HG03558 (cell line): Measurements from ENCODE around the gene FFAR3.
"Not testable (repeated sequence)": the region's sequence is repeated elsewhere in the genome, so short reads cannot be mapped to it uniquely, and the experiment has no call there.

Source experiments
- ATAC-seq: cut with Tn5 transposase; IDR thresholded peaks from one replicate; pipeline ENCODE4 v1.9.1; 2021; ENCODE audit warnings: moderate number of reproducible peaks; ENCODE audit not compliant: unreplicated experiment; ENCODE audit errors: extremely low read depth

The FFAR3 gene

DNA sequence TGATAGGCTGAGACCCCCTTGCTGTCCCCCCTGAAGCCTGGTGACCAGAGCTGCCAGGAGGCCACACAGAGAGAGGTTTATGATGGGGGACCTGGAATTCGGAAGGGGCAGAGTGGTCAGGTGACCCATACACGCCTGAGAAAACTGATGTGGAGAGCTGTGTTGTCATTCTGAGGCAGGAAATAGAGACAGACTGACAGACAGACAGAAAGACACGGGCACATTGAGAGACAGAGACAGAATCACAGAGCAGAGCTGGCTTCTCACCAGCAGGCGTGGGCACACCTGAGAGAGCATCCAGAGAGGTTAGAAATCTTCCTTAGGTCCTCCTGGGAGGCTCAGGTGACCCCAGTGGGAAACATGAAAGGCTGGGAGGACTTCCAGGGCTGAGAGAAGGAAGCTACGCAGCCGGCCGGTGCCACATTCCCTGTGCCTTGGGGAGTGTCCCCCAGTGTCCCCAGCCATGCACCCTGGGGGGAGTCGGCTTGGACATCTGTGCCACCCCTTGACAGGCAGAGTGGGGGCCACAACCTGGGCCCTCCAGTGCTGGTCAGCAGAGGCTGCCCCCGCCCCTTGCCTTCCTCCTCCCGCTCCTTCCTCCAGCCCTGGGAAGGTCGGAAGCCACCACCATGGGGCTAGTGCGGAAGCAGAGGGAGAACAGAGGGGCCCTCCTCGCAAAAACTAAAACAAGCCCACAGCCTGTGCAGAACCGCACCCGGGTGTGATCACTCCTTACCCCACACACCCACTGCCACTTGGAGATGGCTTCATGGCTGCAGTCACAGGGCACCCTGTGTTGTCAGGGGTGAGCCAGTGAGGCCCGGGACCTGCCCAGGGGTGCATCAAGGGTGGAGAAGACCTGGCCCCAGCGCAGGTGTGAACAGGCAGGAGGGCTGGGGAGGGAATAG is 8.4 kb upstream of the FFAR3 start:
- no peak for ATAC-seq

DNA sequence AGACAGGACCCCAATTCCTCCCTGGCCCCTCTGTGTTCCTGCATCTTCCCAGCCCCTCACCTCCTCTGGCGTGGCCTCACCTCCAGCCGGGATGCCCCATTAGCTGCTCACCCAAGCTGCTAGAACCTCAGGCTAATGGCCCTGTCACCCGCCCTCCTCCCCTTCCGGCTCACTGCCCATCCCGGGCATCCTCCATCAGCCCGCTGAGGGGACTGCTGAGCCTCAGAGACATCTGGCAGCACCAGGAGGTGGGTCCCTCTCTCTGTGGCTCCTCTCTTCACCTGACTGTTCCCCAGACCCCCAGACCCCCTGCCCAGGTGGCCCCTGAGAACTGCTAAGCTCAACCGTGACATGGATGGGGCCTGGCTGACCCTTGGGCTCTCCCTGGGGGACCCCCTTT is 7.7 kb upstream of the FFAR3 start:
- no peak for ATAC-seq

DNA sequence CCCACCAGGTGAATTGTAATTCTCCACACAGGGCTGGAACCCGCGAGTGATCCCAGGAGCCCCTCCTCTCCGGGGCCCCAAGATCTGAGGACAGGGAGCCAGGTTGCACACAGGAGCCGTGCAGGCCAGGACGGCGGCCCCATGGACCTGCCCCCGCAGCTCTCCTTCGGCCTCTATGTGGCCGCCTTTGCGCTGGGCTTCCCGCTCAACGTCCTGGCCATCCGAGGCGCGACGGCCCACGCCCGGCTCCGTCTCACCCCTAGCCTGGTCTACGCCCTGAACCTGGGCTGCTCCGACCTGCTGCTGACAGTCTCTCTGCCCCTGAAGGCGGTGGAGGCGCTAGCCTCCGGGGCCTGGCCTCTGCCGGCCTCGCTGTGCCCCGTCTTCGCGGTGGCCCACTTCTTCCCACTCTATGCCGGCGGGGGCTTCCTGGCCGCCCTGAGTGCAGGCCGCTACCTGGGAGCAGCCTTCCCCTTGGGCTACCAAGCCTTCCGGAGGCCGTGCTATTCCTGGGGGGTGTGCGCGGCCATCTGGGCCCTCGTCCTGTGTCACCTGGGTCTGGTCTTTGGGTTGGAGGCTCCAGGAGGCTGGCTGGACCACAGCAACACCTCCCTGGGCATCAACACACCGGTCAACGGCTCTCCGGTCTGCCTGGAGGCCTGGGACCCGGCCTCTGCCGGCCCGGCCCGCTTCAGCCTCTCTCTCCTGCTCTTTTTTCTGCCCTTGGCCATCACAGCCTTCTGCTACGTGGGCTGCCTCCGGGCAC is 6.7 kb upstream of the FFAR3 start:
- ATAC-seq, result no peak

DNA sequence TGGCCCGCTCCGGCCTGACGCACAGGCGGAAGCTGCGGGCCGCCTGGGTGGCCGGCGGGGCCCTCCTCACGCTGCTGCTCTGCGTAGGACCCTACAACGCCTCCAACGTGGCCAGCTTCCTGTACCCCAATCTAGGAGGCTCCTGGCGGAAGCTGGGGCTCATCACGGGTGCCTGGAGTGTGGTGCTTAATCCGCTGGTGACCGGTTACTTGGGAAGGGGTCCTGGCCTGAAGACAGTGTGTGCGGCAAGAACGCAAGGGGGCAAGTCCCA is 6.1 kb upstream of the FFAR3 start:
- ATAC-seq, result no peak

DNA sequence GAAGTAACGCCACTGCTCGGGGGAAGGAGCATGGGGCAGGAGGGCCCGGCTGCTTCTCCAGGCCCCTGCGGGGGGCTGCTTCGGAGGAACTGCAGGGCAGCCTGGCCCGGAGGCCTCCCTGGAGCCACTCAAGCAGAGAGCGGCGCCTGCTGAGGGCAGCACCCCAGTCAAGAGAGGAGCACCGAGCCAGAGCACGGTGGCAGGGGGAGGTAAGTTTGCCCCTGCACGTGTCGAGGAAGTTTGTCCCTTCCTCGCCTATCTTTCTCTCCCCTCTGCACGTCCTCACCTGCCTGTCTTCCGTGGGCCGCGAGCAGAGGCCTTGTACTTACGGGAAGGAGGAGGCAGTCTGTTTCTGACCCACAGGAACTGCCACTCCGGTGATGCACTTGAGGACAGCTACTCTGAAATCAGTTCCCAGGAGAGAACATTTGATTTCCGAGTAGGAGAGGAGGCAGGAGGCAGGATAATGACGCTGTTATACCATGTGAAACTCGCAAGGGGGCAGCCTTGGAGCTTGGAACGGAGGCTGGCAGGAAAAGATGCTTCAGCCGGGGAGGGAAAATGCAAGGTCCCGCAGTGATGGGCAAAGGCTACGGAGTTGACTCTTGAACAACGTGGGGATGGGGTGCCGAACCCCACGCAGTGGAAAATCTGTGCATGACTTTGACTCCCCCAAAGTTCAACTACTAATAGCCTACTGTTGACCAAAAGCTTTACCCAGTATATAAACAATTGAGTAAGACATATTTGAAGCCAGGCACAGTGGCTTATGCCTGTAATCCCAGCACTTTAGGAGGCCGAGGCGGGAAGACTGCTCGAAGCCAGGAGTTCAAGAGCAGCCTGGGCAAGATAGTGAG is 5.6 kb upstream of the FFAR3 start:
- no peak for ATAC-seq

DNA sequence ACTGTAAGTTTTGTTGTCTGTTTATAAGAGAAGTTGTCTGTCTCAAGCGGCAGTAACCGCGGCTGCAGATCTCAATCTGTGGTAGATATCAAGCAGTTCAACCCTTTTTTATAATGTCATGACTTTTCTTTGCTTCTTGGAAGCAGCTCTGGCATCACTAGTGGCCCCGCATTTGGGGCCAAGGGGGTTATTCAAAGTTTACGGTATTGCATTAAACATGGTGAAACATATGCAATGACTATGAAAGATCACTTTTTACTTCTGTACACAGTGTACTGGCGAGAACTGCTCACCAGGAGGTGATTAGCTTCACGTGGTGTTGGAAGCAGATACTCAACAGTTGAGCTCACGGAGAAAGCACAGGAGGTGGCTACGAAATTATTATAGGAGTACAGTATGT is 4.6 kb upstream of the FFAR3 start:
- ATAC-seq, result no peak

DNA sequence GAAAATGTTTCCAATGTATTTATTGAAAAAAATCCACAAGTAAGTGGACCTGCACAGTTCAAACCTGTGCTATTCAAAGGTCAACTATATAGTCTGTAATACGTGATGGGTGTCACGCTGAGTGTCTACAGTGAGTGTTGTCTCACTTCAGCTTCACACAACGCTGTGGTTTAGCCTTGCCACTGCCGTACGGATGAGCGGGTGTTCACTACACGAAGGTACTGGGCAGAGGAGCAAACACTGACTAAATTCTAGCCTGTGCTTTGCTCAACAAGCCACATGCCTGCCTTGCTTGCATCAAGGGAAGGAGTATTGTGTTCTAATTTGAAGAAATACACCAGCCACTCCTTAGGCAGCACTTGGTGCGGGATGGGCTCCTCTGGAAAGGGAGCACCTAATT is 3.4 kb upstream of the FFAR3 start:
- no peak for ATAC-seq

DNA sequence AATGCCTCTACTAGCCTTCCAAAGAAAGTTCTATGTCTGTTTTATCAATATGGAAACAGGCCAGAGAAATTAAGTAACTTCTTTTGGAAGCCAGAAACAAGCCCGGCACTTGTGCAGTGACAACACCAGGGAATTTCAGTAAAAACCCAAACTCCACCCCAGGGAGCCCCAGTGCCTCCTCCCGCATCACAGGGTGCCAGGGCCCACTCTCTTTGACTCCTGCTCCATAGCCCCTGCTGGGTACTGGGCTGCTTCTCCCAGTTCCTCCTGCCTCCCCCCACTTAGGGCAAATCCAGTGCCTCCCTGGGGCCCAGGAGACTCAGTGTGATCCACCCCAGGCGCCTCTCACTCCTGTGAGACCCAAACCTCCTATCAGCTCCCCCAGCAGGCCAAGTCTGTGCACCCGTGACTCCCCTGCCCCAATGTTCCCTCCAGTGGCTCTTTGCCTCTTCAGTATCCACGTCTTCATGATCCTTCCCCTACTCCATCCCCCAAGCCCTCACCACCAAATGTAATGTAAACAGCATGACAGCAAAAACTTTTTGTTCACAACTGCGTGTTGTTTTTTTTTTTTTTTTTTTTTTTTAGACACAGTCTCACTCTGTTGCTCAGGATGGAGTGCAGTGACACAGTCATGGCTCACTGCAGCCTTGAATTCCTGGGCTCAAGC is 2.3 kb upstream of the FFAR3 start:
- ATAC-seq, result no peak

DNA sequence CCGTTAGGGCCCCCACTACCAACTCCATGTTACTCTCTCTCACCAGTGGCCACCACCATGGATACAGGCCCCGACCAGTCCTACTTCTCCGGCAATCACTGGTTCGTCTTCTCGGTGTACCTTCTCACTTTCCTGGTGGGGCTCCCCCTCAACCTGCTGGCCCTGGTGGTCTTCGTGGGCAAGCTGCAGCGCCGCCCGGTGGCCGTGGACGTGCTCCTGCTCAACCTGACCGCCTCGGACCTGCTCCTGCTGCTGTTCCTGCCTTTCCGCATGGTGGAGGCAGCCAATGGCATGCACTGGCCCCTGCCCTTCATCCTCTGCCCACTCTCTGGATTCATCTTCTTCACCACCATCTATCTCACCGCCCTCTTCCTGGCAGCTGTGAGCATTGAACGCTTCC is 574 bp downstream of the FFAR3 start:
- not testable (repeated sequence) for ATAC-seq

DNA sequence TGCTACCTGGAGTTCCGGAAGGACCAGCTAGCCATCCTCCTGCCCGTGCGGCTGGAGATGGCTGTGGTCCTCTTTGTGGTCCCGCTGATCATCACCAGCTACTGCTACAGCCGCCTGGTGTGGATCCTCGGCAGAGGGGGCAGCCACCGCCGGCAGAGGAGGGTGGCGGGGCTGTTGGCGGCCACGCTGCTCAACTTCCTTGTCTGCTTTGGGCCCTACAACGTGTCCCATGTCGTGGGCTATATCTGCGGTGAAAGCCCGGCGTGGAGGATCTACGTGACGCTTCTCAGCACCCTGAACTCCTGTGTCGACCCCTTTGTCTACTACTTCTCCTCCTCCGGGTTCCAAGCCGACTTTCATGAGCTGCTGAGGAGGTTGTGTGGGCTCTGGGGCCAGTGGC is 1.1 kb downstream of the FFAR3 start:
- not testable (repeated sequence) for ATAC-seq

DNA sequence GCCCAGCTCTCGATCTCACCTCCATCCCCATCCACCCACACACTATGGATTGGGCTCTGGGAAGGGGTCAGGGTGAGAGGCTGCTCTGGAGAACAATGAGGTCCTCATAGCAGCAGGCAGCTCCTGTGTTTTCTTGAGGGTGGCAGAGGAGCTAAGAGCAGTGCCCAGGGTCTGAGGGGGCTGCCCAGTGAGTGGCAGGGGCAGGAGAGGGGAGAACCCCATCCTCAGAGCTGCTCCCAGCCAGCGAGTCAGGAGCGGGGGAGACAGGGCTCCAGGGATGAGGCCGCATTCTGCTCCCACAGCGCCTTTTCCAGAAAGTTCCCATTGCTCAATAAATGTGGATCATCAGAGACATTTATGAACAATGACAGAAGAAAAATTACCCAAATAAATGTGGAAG is 1.8 kb downstream of the FFAR3 start:
- ATAC-seq, result not testable (repeated sequence)

DNA sequence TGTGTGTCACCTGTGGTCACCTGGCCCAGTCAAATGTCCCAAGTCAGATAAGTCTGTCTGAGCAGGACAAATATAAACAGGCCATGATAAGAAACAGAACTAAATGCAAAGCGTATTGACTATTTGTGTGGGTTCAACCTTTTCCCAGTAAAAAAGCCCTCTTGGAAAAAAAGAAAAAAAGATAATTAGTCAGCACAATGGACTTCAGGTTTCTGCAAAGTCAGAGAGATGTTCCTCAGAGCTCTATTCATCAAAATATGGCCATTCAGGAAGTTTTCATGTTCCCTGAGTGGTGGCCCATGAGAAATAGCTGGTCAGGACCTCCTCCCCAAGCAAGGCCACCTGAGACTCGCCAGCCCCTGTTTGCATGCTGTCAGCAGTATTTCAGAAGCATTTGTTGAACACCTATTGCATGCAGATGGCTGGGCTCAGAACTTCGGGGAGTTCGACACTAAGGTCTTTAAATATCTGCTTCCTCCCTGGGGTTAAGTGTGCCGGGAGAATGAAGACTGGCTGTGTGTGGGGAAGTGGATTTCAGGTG is 2.7 kb downstream of the FFAR3 start:
- no peak for ATAC-seq

DNA sequence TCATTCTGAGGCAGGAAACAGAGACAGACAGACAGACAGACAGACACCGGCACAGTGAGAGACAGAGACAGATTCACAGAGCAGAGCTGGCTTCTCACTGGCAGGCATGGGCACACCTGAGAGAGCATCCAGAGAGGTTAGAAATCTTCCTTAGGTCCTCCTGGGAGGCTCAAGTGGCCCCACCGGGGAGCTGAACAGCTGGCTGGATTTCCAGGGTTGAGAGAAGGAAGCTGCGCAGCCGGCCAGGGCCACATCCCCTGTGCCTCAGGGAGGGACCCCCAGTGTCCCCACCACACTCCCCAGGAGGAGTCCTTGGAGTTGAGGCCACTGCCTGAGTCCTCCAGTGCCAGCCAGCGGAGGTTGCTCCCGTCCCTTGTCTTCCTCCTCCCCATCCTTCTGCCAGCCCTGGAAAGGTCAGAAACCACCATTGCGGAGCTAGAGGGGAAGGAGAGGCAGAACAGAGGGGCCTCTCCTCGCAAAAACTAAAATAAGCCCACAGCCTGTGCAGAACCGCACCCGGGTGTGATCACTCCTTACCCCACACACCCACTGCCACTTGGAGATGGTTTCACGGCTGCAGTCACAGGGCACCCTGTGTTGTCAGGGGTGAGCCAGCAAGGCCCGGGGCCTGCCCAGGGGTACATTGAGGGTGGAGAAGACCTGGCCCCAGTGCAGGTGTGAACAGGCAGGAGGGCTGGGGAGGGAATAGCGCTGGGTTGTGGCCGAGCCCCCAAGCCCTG is 4.2 kb downstream of the FFAR3 start:
- ATAC-seq, result no peak

DNA sequence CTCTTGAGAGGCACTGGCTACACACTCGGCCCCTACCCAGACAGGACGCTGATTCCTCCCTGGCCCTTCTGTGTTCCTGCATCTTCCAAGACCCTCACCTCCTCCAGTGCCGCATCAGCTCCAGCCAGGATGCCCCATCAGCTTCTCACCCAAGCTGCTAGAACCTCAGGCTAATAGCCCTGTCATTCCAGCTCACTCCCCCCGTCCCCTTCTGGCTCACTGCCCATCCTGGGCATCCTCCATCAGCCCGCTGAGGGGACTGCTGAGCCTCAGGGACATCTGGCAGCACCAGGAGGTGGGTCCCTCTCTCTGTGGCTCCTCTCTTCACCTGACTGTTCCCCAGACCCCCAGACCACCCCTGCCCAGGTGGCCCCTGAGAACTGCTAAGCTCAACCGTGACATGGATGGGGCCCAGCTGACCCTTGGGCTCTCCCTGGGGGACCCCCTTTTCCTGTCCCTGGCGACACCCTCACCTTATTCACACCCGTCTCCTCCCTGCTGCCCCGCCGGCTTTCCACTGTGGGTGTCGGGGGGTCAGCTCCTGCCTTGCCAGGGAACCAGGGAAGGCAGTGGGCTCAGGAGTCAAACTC is 4.8 kb downstream of the FFAR3 start:
- ATAC-seq, result no peak

DNA sequence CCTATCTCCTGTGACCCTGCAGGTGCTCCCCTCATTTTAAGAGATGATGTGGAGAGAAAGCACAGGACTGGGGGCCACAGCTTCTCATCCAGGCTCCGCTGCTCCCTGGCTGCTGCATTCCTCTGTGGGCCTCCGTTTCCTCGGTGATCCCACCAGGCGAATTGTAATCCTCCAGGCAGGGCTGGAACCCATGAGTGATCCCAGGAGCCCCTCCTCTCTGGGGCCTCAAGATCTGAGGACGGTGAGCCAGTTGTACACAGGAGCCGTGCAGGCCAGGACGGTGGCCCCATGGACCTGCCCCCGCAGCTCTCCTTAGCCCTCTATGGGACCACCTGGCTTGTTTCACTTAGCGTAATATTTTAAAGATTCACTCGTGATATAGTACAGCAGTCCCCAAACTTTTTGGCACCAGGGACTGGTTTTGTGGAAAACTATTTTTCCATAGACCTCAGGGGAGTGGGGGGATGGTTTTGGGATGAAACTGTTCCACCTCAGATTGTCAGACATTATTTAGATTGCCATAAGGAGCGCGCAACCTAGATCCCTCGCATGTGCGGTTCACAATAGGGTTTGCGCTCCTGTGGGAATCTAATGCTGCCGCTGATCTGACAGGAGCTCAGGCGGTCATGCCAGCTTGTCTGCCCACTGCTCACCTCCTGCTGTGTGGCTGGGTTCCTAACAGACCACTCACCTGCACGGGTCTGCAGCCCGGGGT is 5.6 kb downstream of the FFAR3 start:
- no peak for ATAC-seq

DNA sequence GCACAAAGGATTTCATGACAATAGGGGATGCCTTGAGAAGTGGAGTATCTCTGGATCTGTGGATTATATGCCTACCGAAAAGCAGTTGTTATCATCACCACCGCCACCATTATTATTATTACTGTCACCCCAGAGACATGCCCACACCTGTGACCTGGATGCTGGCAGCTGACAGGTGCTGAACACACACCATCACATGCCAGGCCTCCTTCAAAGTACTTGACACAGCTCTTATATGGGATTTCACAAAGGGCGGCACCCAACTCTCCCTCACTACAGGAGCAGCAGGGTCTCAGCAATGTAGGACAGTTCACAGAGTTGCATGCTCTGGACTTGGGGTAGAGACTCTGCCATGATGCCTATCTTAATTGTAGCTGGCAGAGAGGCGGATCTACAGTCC is 7.0 kb downstream of the FFAR3 start:
- ATAC-seq, result no peak

DNA sequence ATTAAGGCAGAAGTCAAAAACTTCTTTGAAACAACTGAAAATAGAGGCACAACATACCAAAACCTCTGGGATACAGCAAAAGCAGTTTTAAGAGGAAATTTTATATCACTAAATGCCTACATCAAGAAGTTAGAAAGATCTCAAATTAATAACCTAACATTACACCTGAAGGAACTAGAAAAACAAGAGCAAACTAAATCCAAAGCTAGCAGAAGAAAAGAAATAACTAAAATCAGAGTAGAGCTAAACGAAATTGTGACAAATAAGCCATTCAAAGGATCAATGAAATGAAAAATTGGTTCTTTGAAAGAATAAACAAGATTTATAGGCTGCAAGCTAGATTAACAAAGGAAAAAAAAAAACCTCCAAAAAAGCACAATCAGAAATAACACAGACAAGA is 10.1 kb downstream of the FFAR3 start:
- ATAC-seq, result no peak

DNA sequence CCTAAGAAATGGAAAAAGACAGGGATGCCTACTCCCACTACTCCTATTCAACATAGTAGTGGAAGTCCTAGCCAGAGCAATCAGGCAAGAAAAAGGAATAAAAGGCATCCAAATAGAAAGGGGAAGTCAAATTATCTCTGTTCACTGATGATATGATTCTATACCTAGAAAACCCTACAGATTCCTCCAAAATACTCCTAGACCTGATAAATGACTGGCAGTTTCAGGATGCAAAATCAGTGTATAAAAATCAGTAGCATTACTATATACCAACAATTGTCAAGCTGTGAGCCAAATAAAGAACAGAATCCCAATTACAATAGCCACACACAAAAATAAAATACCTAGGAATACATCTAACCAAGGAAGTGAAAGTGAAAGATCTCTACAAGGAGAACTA is 11.3 kb downstream of the FFAR3 start:
- no peak for ATAC-seq
